OCI-M2 (cell line): Measurements from ENCODE around the gene OSBP2.
"Not testable (repeated sequence)": the region's sequence is repeated elsewhere in the genome, so short reads cannot be mapped to it uniquely, and the experiment has no call there.

Experiments
- DNase-seq: peaks from one replicate; lab custom pipeline; 2025; ENCODE audit not compliant: unreplicated experiment; lab: John Stamatoyannopoulos, UW

Gene OSBP2

GRCh38 chr22:30717331-30717921 lies 22.8 kb downstream of the OSBP2 start:
- DNase-seq: no peak

- no peak for DNase-seq
Observed at GRCh38 chr22:30717952-30718351, 23.3 kb downstream of the OSBP2 start.

GRCh38 chr22:30718491-30718890 lies 23.8 kb downstream of the OSBP2 start:
- DNase-seq: no peak

- DNase-seq: no peak
Observed at GRCh38 chr22:30718938-30719337, 24.3 kb downstream of the OSBP2 start.

GRCh38 chr22:30720263-30720837 lies 25.7 kb downstream of the OSBP2 start:
- DNase-seq: no peak

- no peak for DNase-seq
Observed at GRCh38 chr22:30721741-30722140, 27.1 kb downstream of the OSBP2 start.

GRCh38 chr22:30728826-30729225 lies 34.2 kb downstream of the OSBP2 start:
- no peak for DNase-seq

- no peak for DNase-seq
Observed at GRCh38 chr22:30731658-30732057, 37.0 kb downstream of the OSBP2 start.

- no peak for DNase-seq
Observed at GRCh38 chr22:30732426-30732825, 37.8 kb downstream of the OSBP2 start.

GRCh38 chr22:30733181-30733631 lies 38.5 kb downstream of the OSBP2 start:
- no peak for DNase-seq

GRCh38 chr22:30740007-30740406 lies 45.3 kb downstream of the OSBP2 start:
- not testable (repeated sequence) for DNase-seq

- not testable (repeated sequence) for DNase-seq
Observed at GRCh38 chr22:30740511-30740910, 45.8 kb downstream of the OSBP2 start.

- DNase-seq: no peak
Observed at GRCh38 chr22:30742291-30743256, 47.9 kb downstream of the OSBP2 start.

- no peak for DNase-seq
Observed at GRCh38 chr22:30743257-30744020, 48.8 kb downstream of the OSBP2 start.

GRCh38 chr22:30744224-30744623 lies 49.5 kb downstream of the OSBP2 start:
- no peak for DNase-seq

GRCh38 chr22:30747493-30747892 lies 52.8 kb downstream of the OSBP2 start:
- no peak for DNase-seq

GRCh38 chr22:30749272-30749671 lies 54.6 kb downstream of the OSBP2 start:
- no peak for DNase-seq

- DNase-seq: no peak
Observed at GRCh38 chr22:30749849-30750248, 55.2 kb downstream of the OSBP2 start.

GRCh38 chr22:30751529-30751928 lies 56.9 kb downstream of the OSBP2 start:
- DNase-seq: no peak

- no peak for DNase-seq
Observed at GRCh38 chr22:30752771-30753170, 58.1 kb downstream of the OSBP2 start.

GRCh38 chr22:30753701-30754100 lies 59.0 kb downstream of the OSBP2 start:
- no peak for DNase-seq
